CD4-positive, alpha-beta memory T cell (primary cell): Measurements from ENCODE around the gene RABGEF1. TPM values are rescaled to one million over a fixed set of nuclear protein-coding genes. Genes with fewer than 3 reads are reported as not detected.
"Not testable (repeated sequence)": the region's sequence is repeated elsewhere in the genome, so short reads cannot be mapped to it uniquely, and the experiment has no call there.

Experiments
- CTCF ChIA-PET: fragments of 350-600 bp; sonication (Branson Sonifier 250); formaldehyde crosslinking; loops from one replicate; lab custom pipeline; 2021; ENCODE audit warnings: inconsistent platforms; ENCODE audit not compliant: partially characterized antibody; lab: Charles Lee
- POLR2A ChIA-PET: fragments of 350-600 bp; sonication (Branson Sonifier 250); formaldehyde crosslinking; loops from one replicate; lab custom pipeline; 2021; ENCODE audit not compliant: partially characterized antibody; lab: Charles Lee
- DNase-seq, 5 donors: peaks; one replicate each; pipeline versions ENCODE4 v3.0.0 to v3.0.0-alpha.2; 2020 to 2022; ENCODE audit warnings: mixed read lengths in 1 of 5
- H3K27ac ChIP-seq: one replicate; pipeline ENCODE4 v1.7.0; 2013; ENCODE audit warnings: low read depth, low read length
- H3K27me3 ChIP-seq: 2 replicates; pipeline ENCODE4 v1.7.0; 2013; ENCODE audit warnings: mild to moderate bottlenecking, low read length, moderate library complexity; ENCODE audit not compliant: insufficient read depth
- H3K36me3 ChIP-seq: 2 replicates; pipeline ENCODE4 v1.7.0; 2013; ENCODE audit warnings: mild to moderate bottlenecking, low read length, moderate library complexity; ENCODE audit not compliant: insufficient read depth
- H3K4me1 ChIP-seq: 2 replicates; pipeline ENCODE4 v1.7.0; 2013; ENCODE audit warnings: mild to moderate bottlenecking, low read length, moderate library complexity; ENCODE audit not compliant: insufficient read depth
- H3K4me3 ChIP-seq, 2 donors: one replicate each; pipeline ENCODE4 v1.7.0; 2013; ENCODE audit warnings: low read length in 2 of 2, mild to moderate bottlenecking in 1 of 2
- H3K9me3 ChIP-seq, 2 donors: one replicate each; pipeline ENCODE4 v1.7.0; 2013; ENCODE audit warnings: low read length in 2 of 2, control low read depth in 1 of 2; ENCODE audit not compliant: control insufficient read depth in 1 of 2
- H3K27ac Mint-ChIP-seq, 7 donors: one replicate each; pipeline ENCODE4 v1.8.0; 2020 to 2021; ENCODE audit warnings: mixed read lengths in 7 of 7, mild to moderate bottlenecking in 6 of 7, inconsistent platforms in 3 of 7, moderate library complexity in 3 of 7
- H3K27me3 Mint-ChIP-seq, 2 donors: one replicate each; pipeline ENCODE4 v1.8.0; 2020 to 2021; ENCODE audit warnings: mixed read lengths in 2 of 2
- H3K36me3 Mint-ChIP-seq, 2 donors: one replicate each; pipeline ENCODE4 v1.8.0; 2020 to 2021; ENCODE audit warnings: mixed read lengths in 2 of 2, inconsistent platforms in 1 of 2, mild to moderate bottlenecking in 1 of 2
- H3K4me1 Mint-ChIP-seq, 4 donors: one replicate each; pipeline ENCODE4 v1.8.0; 2020 to 2021; ENCODE audit warnings: mixed read lengths in 4 of 4, mild to moderate bottlenecking in 1 of 4
- H3K4me3 Mint-ChIP-seq, 8 donors: one replicate each; pipeline ENCODE4 v1.8.0; 2020 to 2021; ENCODE audit warnings: mixed read lengths in 8 of 8, mild to moderate bottlenecking in 7 of 8, moderate library complexity in 6 of 8, inconsistent platforms in 3 of 8
- H3K9me3 Mint-ChIP-seq, 8 donors: one replicate each; pipeline ENCODE4 v1.8.0; 2020 to 2021; ENCODE audit warnings: mixed read lengths in 8 of 8, mild to moderate bottlenecking in 5 of 8, inconsistent platforms in 3 of 8, moderate library complexity in 1 of 8
- intact Hi-C: fragments of 100-400 bp; cut with micrococcal nuclease; formaldehyde crosslinking; loops from one replicate; pipeline ENCODE4 v1.15.1; 2023
- polyA plus RNA-seq, 2 donors: library from polyadenylated mRNA; unstranded; fragments of 300-500 nt; fragmentation: Illumina TruSeq; gene quantifications; one replicate each; pipeline ENCODE4 v1.2.3, GENCODE V29; 2021
- total RNA-seq, 2 experiments: library from RNA; stranded (reverse); gene quantifications; one replicate each; pipeline ENCODE4 v1.2.3, GENCODE V29; 2021

RABGEF1 gene
- total and polyA plus RNA-seq, 4 experiments from 2014 or later = 16.2 to 28.6 (median 22.4) TPM

DNA sequence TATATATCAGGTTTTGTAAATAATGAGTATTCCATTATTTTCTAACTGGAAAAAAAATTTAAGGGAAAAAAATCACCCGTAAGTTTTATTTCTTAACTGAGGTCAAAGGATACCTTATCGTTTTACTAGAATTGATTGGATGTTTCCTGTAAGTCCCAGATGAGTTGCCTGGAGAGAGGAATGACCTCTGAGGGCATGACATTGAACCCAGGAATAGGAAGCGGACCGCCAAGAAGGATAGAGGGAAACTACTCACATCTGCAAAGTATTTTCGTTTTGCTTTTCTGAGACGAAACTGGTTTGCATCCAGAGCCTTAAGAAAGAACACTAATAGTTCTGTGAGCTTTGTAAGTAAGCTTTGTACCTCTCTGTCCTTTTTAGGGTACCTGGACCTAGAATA, 17.4 kb downstream of the RABGEF1 start:
- ChIA-PET POLR2A (interaction anchor here (0.7 kb wide), 1 partner anchor 17 kb away, joined by 3 read pairs; the partner anchor contains the start of gene RABGEF1), CTCF (no interaction called here)
- peaks cover 12 to 44% (median 29%) of the 10 kb centered on the region in 4 donors for H3K4me1 Mint-ChIP-seq
- intact Hi-C loops = no loop called here
- H3K27ac ChIP-seq = no peak overlapping the region
- no peaks in the 10 kb centered on the region for H3K27me3 Mint-ChIP-seq
- no peaks in the 10 kb centered on the region for H3K27me3 ChIP-seq
- H3K4me1 ChIP-seq = peaks cover 11% of the 10 kb centered on the region
- no peaks in the 10 kb centered on the region for H3K9me3 Mint-ChIP-seq
- no peak for DNase-seq
- no peaks in the 10 kb centered on the region for H3K36me3 ChIP-seq
- H3K9me3 ChIP-seq = no peaks in the 10 kb centered on the region
- peaks cover 7 to 9% of the 10 kb centered on the region in 2 donors for H3K36me3 Mint-ChIP-seq
- no peak overlapping the region for H3K4me3 Mint-ChIP-seq
- H3K4me3 ChIP-seq = no peak overlapping the region
- H3K27ac Mint-ChIP-seq = no peak overlapping the region

DNA sequence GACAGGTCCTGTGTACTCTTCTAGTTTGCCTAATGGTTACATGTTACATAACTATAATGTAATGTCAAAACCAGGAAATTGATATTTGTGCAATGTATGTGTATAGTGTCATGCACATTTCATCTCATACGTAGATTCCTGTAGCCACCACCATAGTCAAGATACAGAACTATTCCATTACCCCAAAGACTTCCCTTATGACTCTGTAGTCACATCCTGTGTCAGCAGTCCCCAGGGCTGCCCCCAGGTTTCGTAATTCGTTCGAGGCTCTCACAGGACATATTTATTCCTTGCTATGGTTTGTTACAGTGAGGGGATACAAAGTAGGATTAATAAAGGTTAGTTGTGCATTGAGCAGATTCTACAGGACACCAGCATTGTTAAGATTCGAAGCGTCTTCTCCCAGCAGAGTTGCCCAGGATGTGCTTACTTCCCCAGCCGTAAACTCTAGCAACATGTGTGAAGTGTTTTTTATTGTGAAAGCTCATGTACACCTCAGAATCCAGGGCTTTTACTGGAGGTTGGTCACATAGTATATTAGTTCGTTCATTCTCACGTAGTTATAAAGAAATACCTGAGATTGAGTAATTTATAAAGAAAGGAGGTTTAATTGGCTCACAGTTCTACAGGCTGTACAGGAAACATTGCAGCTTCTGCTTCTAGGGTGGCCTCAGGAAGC, 18.6 kb downstream of the RABGEF1 start:
- DNase-seq = no peak
- no peaks in the 10 kb centered on the region for H3K36me3 ChIP-seq
- peaks cover 15 to 37% (median 31%) of the 10 kb centered on the region in 4 donors for H3K4me1 Mint-ChIP-seq
- H3K27me3 Mint-ChIP-seq = no peaks in the 10 kb centered on the region
- H3K27ac ChIP-seq = no peak overlapping the region
- H3K27ac Mint-ChIP-seq = peak overlapping the region; percentile 18 to 85 (median 62)
- H3K9me3 Mint-ChIP-seq = peaks cover 0 to 8% (median 0%) of the 10 kb centered on the region in 8 donors
- H3K27me3 ChIP-seq = no peaks in the 10 kb centered on the region
- H3K4me3 Mint-ChIP-seq = peak overlapping the region in 1 of 8 donors; percentile 6
- peaks cover 11% of the 10 kb centered on the region for H3K4me1 ChIP-seq
- peaks cover 9 to 15% of the 10 kb centered on the region in 2 donors for H3K36me3 Mint-ChIP-seq
- H3K9me3 ChIP-seq = no peaks in the 10 kb centered on the region
- no peak overlapping the region for H3K4me3 ChIP-seq
- intact Hi-C loops = no loop called here
- ChIA-PET CTCF (interaction anchor here (0.6 kb wide), 1 partner anchor 13 kb away, joined by 3 read pairs; no protein-coding TSS in a partner anchor), POLR2A (no interaction called here)

DNA sequence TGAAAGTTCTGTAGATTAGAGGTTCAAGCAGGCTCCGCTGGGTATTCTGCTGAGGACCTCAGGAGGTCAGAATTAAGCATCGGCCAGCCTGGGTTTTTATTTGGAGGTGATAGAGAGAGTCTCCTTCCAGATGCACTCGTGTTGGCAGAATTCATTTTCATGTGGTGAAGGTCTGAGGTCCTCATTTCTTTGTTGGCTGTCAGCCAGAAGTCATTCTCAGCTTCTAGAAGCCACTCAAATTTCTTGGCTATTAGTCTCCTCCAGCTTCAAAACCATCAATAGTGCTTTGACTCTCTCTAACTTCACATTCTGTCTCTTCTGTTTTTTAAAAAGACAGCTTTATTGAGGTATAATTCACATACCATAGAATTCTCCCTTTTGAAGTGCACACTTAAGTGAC, 22.6 kb downstream of the RABGEF1 start:
- intact Hi-C loops, H3K27ac Mint-ChIP-seq, H3K9me3 Mint-ChIP-seq, H3K4me3 ChIP-seq, H3K9me3 ChIP-seq, H3K27me3 Mint-ChIP-seq, H3K4me3 Mint-ChIP-seq, POLR2A ChIA-PET, DNase-seq, H3K27ac ChIP-seq, H3K27me3 ChIP-seq, H3K36me3 ChIP-seq: not testable (repeated sequence)
- CTCF ChIA-PET = interaction anchor here (1.4 kb wide), 1 partner anchor 9 kb away, joined by 4 read pairs; no protein-coding TSS in a partner anchor
- Mint-ChIP-seq H3K36me3 (peaks cover 9 to 15% of the 10 kb centered on the region in 2 donors), H3K4me1 (peaks cover 21 to 44% (median 38%) of the 10 kb centered on the region in 4 donors)
- H3K4me1 ChIP-seq = peaks cover 17% of the 10 kb centered on the region

GRCh38 chr7:66763633-66764355, 23.3 kb downstream of the RABGEF1 start:
- H3K4me3 Mint-ChIP-seq, intact Hi-C loops, CTCF ChIA-PET, DNase-seq, POLR2A ChIA-PET, H3K9me3 Mint-ChIP-seq, H3K27me3 Mint-ChIP-seq, H3K4me3 ChIP-seq, H3K27me3 ChIP-seq, H3K27ac ChIP-seq, H3K36me3 ChIP-seq, H3K9me3 ChIP-seq: not testable (repeated sequence)
- peaks cover 17 to 43% (median 37%) of the 10 kb centered on the region in 4 donors for H3K4me1 Mint-ChIP-seq
- H3K4me1 ChIP-seq = peaks cover 11% of the 10 kb centered on the region
- H3K36me3 Mint-ChIP-seq = peaks cover 9 to 11% of the 10 kb centered on the region in 2 donors
- H3K27ac Mint-ChIP-seq = peak overlapping the region in 1 of 7 donors; percentile 23

DNA sequence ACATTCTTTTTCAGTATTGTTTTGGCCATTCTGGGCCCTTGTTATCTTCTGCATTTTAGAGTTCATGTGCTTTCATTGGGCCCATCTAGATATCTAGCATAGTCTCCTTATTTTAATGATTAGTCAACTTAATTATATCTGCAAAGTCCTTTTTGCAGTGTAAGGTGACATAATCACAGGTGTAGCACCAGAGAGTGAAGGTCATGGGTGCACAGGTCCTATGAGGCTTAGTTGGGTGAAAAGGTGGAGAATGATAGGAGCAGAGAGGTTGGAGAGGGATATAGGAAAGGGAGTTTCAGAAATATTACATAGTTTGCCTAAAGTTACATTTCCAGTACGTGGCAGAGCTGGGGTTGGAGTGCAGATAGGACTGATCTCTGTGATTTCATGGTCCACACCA, 24.4 kb downstream of the RABGEF1 start:
- Mint-ChIP-seq H3K4me1 (peaks cover 20 to 46% (median 38%) of the 10 kb centered on the region in 4 donors), H3K27ac (peak overlapping the region in 3 of 7 donors; percentile 19 to 36 (median 22)), H3K36me3 (peaks cover 3 to 11% of the 10 kb centered on the region in 2 donors)
- DNase-seq, H3K9me3 Mint-ChIP-seq, intact Hi-C loops, H3K4me3 Mint-ChIP-seq, H3K36me3 ChIP-seq, H3K27me3 ChIP-seq, H3K27ac ChIP-seq, H3K9me3 ChIP-seq, CTCF ChIA-PET, POLR2A ChIA-PET, H3K27me3 Mint-ChIP-seq, H3K4me3 ChIP-seq: not testable (repeated sequence)
- peaks cover 16% of the 10 kb centered on the region for H3K4me1 ChIP-seq

DNA sequence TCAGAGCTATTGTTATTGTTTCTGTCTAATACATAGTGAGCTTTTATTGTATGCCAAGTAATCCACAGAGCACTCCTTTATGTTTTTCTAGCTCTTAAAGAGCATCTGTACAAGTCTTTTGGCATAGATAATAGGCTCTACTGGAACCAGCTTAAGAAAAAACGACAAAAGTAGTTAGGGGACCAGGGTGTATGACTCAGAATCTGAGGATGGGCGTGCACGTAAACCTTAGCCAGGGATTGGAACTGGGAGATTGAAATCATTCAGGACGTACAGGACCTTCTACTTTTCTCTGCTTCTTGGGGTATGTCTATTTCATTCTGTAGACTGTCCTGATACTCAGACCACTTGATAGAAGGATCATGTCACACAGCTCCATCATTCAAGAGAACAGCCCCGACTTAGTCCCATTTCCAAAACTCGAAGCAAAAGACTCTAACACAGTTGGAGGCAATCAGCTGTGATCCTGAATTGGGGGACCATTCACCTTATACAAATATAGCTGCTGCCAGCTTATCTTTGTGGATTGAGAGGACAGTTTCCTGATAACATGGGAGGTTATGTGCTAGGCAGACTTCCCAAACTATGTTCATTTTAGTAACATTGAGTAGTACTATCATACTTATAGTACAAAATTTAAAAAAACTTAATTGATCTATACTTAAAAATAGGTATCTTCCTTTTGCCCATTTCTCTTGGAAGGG, 24.9 kb downstream of the RABGEF1 start:
- H3K27me3 ChIP-seq, H3K27me3 Mint-ChIP-seq, H3K4me3 Mint-ChIP-seq, intact Hi-C loops, DNase-seq, POLR2A ChIA-PET, H3K4me3 ChIP-seq, H3K9me3 ChIP-seq, H3K36me3 ChIP-seq, H3K9me3 Mint-ChIP-seq, H3K27ac ChIP-seq, CTCF ChIA-PET: not testable (repeated sequence)
- peak overlapping the region in 3 of 7 donors; percentile 26 to 68 (median 48) for H3K27ac Mint-ChIP-seq
- peaks cover 2 to 11% of the 10 kb centered on the region in 2 donors for H3K36me3 Mint-ChIP-seq
- H3K4me1 ChIP-seq = peaks cover 22% of the 10 kb centered on the region
- peaks cover 22 to 46% (median 42%) of the 10 kb centered on the region in 4 donors for H3K4me1 Mint-ChIP-seq

DNA sequence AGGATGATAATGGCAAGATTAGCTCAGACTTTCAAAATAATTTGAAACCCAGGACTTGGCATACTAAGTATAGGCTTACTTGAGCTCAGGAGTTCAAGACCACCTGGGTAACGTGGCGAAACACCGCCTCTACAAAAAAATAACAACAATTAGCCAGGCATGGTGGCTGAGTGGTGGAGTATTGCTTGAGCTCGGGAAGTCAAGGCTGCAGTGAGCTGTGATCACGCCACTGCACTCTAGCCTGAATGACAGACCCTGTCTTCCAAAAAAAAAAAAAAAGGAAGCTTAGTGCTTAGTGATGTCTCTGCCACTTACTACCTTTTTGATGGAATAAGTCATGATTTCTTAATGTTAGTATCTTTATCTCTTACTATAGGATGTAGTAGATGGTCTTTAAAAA, 25.5 kb downstream of the RABGEF1 start:
- H3K9me3 Mint-ChIP-seq = peaks cover 0 to 8% (median 0%) of the 10 kb centered on the region in 8 donors
- Histone ChIP-seq H3K27ac (no peak overlapping the region), H3K4me3 (no peak overlapping the region), H3K27me3 (no peaks in the 10 kb centered on the region), H3K36me3 (no peaks in the 10 kb centered on the region), H3K9me3 (no peaks in the 10 kb centered on the region), H3K4me1 (peaks cover 23% of the 10 kb centered on the region)
- intact Hi-C loops = no loop called here
- peaks cover 24 to 50% (median 43%) of the 10 kb centered on the region in 4 donors for H3K4me1 Mint-ChIP-seq
- POLR2A ChIA-PET = no interaction called here
- no peak for DNase-seq
- CTCF ChIA-PET = no interaction called here
- H3K36me3 Mint-ChIP-seq = peaks cover 3 to 11% of the 10 kb centered on the region in 2 donors
- H3K27me3 Mint-ChIP-seq = no peaks in the 10 kb centered on the region
- H3K4me3 Mint-ChIP-seq = no peak overlapping the region
- H3K27ac Mint-ChIP-seq = peak overlapping the region in 3 of 7 donors; percentile 24 to 75 (median 42)
